Caki2 (cell line): ENCODE data around the gene CCK. TPM values are rescaled to one million over a fixed set of nuclear protein-coding genes. Genes with fewer than 3 reads are reported as not detected.

Source experiments
- total RNA-seq: library from RNA; depleted of rRNA; stranded (reverse); fragments of >200 nt; shearing (Covaris generic); gene quantifications from 2 replicates; pipeline ENCODE4 v1.2.3, GENCODE V29; 2014; ENCODE audit warnings: low replicate concordance; rRNA removed

CCK gene
- total RNA-seq, 1 experiment from 2014 or later = not detected

Other genes with a start within 250 kb of the CCK start
- gene TRAK1, start 174.8 kb downstream of the CCK start, total RNA-seq = 24.0 and 34.8 TPM in 2 replicates
- not detected in 2 replicates for gene LYZL4, start 144.4 kb upstream of the CCK start, total RNA-seq
- not detected in 2 replicates for gene VIPR1, start 236.5 kb upstream of the CCK start, total RNA-seq